Measurements from ENCODE around the gene GREB1.

GRCh38 chr2:11581797-11582611 is 48.2 kb downstream of the GREB1 start:
- TF ChIP-seq CTCF (IDR thresholded peaks at IDR 0.05; ENCODE audit: insufficient read depth, low read length, poor library complexity, severe bottlenecking) (no peak), EZH2phosphoT487 (conservative IDR thresholded peaks at IDR 0.05; ENCODE audit: low read length) (no peak)
